HEK293 (cell line): ENCODE measurements around the gene PARP8.

Source experiments
- CTCF ChIA-PET: fragments of 350-600 bp; formaldehyde crosslinking; extraction: SDS; loops from one replicate; lab custom pipeline; 2021; ENCODE audit warnings: antibody characterized with exemption; lab: Yijun Ruan, JAX
- POLR2A ChIA-PET: fragments of 300-600 bp; formaldehyde crosslinking; extraction: SDS; loops from one replicate; lab custom pipeline; 2020; ENCODE audit warnings: antibody characterized with exemption, inconsistent platforms; lab: Yijun Ruan, JAX
- H3K27ac ChIP-seq: fragments of 200-500 bp; sonication (Bioruptor generic); 2 replicates; pipeline ENCODE4 v1.5.1; 2014; ENCODE audit warnings: low read depth, low read length, control low read depth, inconsistent platforms; ENCODE audit errors: extremely low read depth
- H3K36me3 ChIP-seq, 2 experiments: fragments of 200-500 bp in 1 of 2; sonication (Bioruptor generic) in 1 of 2; 1 replicate in 1 of 2; 2 replicates in 1 of 2; pipeline ENCODE4 v1.5.1; 2014 to 2017; ENCODE audit warnings: inconsistent platforms in 2 of 2, low read length in 2 of 2; ENCODE audit not compliant: control insufficient read depth in 2 of 2, insufficient read depth in 1 of 2
- H3K4me1 ChIP-seq: fragments of 200-500 bp; sonication (Bioruptor generic); 2 replicates; pipeline ENCODE4 v1.5.1; 2014; ENCODE audit warnings: mild to moderate bottlenecking, low read length, inconsistent platforms; ENCODE audit not compliant: control insufficient read depth, insufficient read depth
- H3K4me3 ChIP-seq: 2 replicates; pipeline ENCODE4 v1.5.1; 2011; ENCODE audit warnings: low read depth, mild to moderate bottlenecking, control low read depth, low read length, moderate library complexity
- H3K9me3 ChIP-seq: fragments of 200-500 bp; sonication (Bioruptor generic); 2 replicates; pipeline ENCODE4 v1.5.1; 2014; ENCODE audit warnings: low read depth, low read length, inconsistent platforms; ENCODE audit not compliant: control insufficient read depth, insufficient read depth
- GLI4 ChIP-seq: fragments of 450-650 bp; formaldehyde crosslinking; IDR thresholded peaks from 2 replicates; pipeline ENCODE4 v1.5.1; 2016; ENCODE audit warnings: missing biosample characterization, missing genetic modification characterization
- IKZF3 ChIP-seq: fragments of 450-650 bp; IDR thresholded peaks from 2 replicates; pipeline ENCODE4 v1.5.0; 2018; ENCODE audit warnings: missing biosample characterization, mild to moderate bottlenecking, missing genetic modification characterization, moderate library complexity
- SCRT2 ChIP-seq: fragments of 450-650 bp; formaldehyde crosslinking; IDR thresholded peaks from 2 replicates; pipeline ENCODE4 v1.5.1; 2016; ENCODE audit warnings: missing biosample characterization, missing genetic modification characterization
- TRIM28 ChIP-seq: IDR thresholded peaks from 2 replicates; pipeline ENCODE4 v1.6.1; 2011; ENCODE audit warnings: low read length, control low read depth, borderline replicate concordance
- ZBTB48 ChIP-seq: fragments of 450-650 bp; formaldehyde crosslinking; IDR thresholded peaks from 2 replicates; pipeline ENCODE4 v1.5.1; 2016; ENCODE audit warnings: missing biosample characterization, missing genetic modification characterization
- ZBTB7A ChIP-seq: fragments of 450-650 bp; formaldehyde crosslinking; IDR thresholded peaks from 2 replicates; pipeline ENCODE4 v1.5.1; 2016; ENCODE audit warnings: low read depth, missing biosample characterization, missing genetic modification characterization
- ZFP37 ChIP-seq: fragments of 450-650 bp; formaldehyde crosslinking; IDR thresholded peaks from 2 replicates; pipeline ENCODE4 v1.5.1; 2016; ENCODE audit warnings: missing biosample characterization, missing genetic modification characterization
- ZNF16 ChIP-seq: fragments of 450-650 bp; formaldehyde crosslinking; IDR thresholded peaks from 2 replicates; pipeline ENCODE4 v1.5.1; 2016; ENCODE audit warnings: low read depth, missing biosample characterization, missing genetic modification characterization
- ZNF174 ChIP-seq: fragments of 450-650 bp; formaldehyde crosslinking; IDR thresholded peaks from 2 replicates; pipeline ENCODE4 v1.5.0; 2017; ENCODE audit warnings: missing biosample characterization, mild to moderate bottlenecking, missing genetic modification characterization
- ZNF202 ChIP-seq: fragments of 450-650 bp; formaldehyde crosslinking; IDR thresholded peaks from 2 replicates; pipeline ENCODE4 v1.5.1; 2016; ENCODE audit warnings: missing biosample characterization, missing genetic modification characterization, borderline replicate concordance
- ZNF274 ChIP-seq, 2 experiments: fragments of 200-500 bp in 1 of 2; fragments of 450-650 bp in 1 of 2; sonication (Bioruptor generic) in 1 of 2; formaldehyde crosslinking in 1 of 2; IDR thresholded peaks; 2 replicates each; pipeline versions ENCODE4 v1.5.1 to v1.6.1; 2014 to 2016; ENCODE audit warnings: borderline replicate concordance in 1 of 2, inconsistent platforms in 1 of 2, low read length in 1 of 2, missing biosample characterization in 1 of 2, missing genetic modification characterization in 1 of 2
- ZNF350 ChIP-seq: fragments of 450-650 bp; formaldehyde crosslinking; IDR thresholded peaks from 2 replicates; pipeline ENCODE4 v1.5.0; 2017; ENCODE audit warnings: missing biosample characterization, mild to moderate bottlenecking, missing genetic modification characterization
- ZNF37A ChIP-seq: fragments of 450-650 bp; IDR thresholded peaks from 2 replicates; pipeline ENCODE4 v1.5.1; 2018; ENCODE audit warnings: missing biosample characterization, missing genetic modification characterization
- ZNF416 ChIP-seq: fragments of 450-650 bp; formaldehyde crosslinking; IDR thresholded peaks from 2 replicates; pipeline ENCODE4 v1.5.1; 2016; ENCODE audit warnings: missing biosample characterization, missing genetic modification characterization
- ZNF48 ChIP-seq: fragments of 450-650 bp; formaldehyde crosslinking; IDR thresholded peaks from 2 replicates; pipeline ENCODE4 v1.5.1; 2016; ENCODE audit warnings: missing biosample characterization, missing genetic modification characterization
- ZNF529 ChIP-seq: fragments of 450-650 bp; formaldehyde crosslinking; IDR thresholded peaks from 2 replicates; pipeline ENCODE4 v1.5.1; 2017; ENCODE audit warnings: missing genetic modification characterization, missing biosample characterization; ENCODE audit not compliant: insufficient replicate concordance
- ZNF558 ChIP-seq: fragments of 450-650 bp; formaldehyde crosslinking; IDR thresholded peaks from 2 replicates; pipeline ENCODE4 v1.5.1; 2016; ENCODE audit warnings: missing biosample characterization, missing genetic modification characterization
- ZNF623 ChIP-seq: fragments of 450-650 bp; formaldehyde crosslinking; IDR thresholded peaks from 2 replicates; pipeline ENCODE4 v1.5.1; 2016; ENCODE audit warnings: missing biosample characterization, missing genetic modification characterization
- ZNF707 ChIP-seq: fragments of 450-650 bp; formaldehyde crosslinking; IDR thresholded peaks from 2 replicates; pipeline ENCODE4 v1.5.1; 2016; ENCODE audit warnings: missing biosample characterization, missing genetic modification characterization
- ZNF791 ChIP-seq: fragments of 450-650 bp; formaldehyde crosslinking; IDR thresholded peaks from 2 replicates; pipeline ENCODE4 v1.5.1; 2016; ENCODE audit warnings: missing biosample characterization, missing genetic modification characterization
- ZSCAN23 ChIP-seq: fragments of 450-650 bp; formaldehyde crosslinking; IDR thresholded peaks from 2 replicates; pipeline ENCODE4 v1.5.1; 2016; ENCODE audit warnings: missing biosample characterization, missing genetic modification characterization
- TF ChIP-seq, protein P1 (sequence below): fragments of 450-650 bp; formaldehyde crosslinking; IDR thresholded peaks from 2 replicates; pipeline ENCODE4 v1.5.1; 2016; ENCODE audit warnings: missing biosample characterization, missing genetic modification characterization
- TF ChIP-seq, protein P2 (sequence below): fragments of 450-650 bp; formaldehyde crosslinking; IDR thresholded peaks from 2 replicates; pipeline ENCODE4 v1.5.1; 2017; ENCODE audit warnings: missing biosample characterization, missing genetic modification characterization
- TF ChIP-seq, protein P3 (sequence below): fragments of 450-650 bp; IDR thresholded peaks from 2 replicates; pipeline ENCODE4 v1.5.1; 2018; ENCODE audit warnings: missing biosample characterization, mild to moderate bottlenecking, missing genetic modification characterization
- TF ChIP-seq, protein P4 (sequence below): fragments of 450-650 bp; formaldehyde crosslinking; IDR thresholded peaks from 2 replicates; pipeline ENCODE4 v1.5.1; 2016; ENCODE audit warnings: missing biosample characterization, missing genetic modification characterization
- TF ChIP-seq, protein P5 (sequence below): fragments of 450-650 bp; formaldehyde crosslinking; IDR thresholded peaks from 2 replicates; pipeline ENCODE4 v1.5.1; 2016; ENCODE audit warnings: missing biosample characterization, missing genetic modification characterization

PARP8 gene

DNA sequence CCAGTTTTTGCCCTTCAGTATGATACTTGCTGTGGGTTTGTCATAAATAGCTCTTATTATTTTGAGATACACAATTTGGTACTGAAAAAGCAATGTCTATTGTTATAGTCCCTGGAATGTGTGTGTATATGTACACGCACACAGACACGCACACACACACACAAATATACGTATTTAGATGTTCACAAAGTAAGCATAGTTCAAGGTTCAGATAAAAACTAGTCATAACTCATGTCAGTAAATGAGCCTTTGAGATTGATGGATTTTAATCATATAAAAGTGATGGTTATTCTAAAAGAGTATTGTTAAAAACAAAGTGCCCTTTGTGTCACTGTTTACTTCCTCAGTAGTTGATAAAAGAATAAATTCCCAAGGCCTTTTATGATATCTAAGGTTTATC is 147.3 kb downstream of the PARP8 start:
- Histone ChIP-seq H3K36me3 (peaks cover under 1 to 9% of the 10 kb centered on the region in 2 experiments), H3K27ac (no peak overlapping the region), H3K9me3 (no peaks in the 10 kb centered on the region), H3K4me1 (peaks cover 12% of the 10 kb centered on the region), H3K4me3 (no peak overlapping the region)
- ChIA-PET CTCF (no interaction called here), POLR2A (no interaction called here)
- TF ChIP-seq, protein P1, sequence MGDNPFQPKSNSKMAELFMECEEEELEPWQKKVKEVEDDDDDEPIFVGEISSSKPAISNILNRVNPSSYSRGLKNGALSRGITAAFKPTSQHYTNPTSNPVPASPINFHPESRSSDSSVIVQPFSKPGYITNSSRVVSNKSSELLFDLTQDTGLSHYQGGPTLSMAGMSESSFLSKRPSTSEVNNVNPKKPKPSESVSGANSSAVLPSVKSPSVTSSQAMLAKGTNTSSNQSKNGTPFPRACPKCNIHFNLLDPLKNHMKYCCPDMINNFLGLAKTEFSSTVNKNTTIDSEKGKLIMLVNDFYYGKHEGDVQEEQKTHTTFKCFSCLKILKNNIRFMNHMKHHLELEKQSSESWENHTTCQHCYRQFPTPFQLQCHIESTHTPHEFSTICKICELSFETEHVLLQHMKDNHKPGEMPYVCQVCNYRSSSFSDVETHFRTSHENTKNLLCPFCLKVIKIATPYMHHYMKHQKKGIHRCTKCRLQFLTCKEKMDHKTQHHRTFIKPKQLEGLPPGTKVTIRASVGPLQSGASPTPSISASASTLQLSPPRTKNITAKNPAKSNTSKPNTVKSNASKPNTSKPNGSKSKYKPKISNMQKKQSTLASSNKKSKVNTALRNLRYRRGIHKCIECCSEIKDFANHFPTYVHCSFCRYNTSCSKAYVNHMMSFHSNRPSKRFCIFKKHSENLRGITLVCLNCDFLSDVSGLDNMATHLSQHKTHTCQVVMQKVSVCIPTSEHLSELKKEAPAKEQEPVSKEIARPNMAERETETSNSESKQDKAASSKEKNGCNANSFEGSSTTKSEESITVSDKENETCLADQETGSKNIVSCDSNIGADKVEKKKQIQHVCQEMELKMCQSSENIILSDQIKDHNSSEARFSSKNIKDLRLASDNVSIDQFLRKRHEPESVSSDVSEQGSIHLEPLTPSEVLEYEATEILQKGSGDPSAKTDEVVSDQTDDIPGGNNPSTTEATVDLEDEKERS (tag by site-specific recombination): no peak
- TF ChIP-seq ZNF16 (tag by site-specific recombination): no peak
- no peak for TF ChIP-seq ZNF707 (tag by site-specific recombination)
- TF ChIP-seq ZNF416 (tag by site-specific recombination): no peak
- no peak for TF ChIP-seq GLI4 (tag by site-specific recombination)
- no peak for TF ChIP-seq ZNF202 (tag by site-specific recombination)
- TF ChIP-seq, protein P2, sequence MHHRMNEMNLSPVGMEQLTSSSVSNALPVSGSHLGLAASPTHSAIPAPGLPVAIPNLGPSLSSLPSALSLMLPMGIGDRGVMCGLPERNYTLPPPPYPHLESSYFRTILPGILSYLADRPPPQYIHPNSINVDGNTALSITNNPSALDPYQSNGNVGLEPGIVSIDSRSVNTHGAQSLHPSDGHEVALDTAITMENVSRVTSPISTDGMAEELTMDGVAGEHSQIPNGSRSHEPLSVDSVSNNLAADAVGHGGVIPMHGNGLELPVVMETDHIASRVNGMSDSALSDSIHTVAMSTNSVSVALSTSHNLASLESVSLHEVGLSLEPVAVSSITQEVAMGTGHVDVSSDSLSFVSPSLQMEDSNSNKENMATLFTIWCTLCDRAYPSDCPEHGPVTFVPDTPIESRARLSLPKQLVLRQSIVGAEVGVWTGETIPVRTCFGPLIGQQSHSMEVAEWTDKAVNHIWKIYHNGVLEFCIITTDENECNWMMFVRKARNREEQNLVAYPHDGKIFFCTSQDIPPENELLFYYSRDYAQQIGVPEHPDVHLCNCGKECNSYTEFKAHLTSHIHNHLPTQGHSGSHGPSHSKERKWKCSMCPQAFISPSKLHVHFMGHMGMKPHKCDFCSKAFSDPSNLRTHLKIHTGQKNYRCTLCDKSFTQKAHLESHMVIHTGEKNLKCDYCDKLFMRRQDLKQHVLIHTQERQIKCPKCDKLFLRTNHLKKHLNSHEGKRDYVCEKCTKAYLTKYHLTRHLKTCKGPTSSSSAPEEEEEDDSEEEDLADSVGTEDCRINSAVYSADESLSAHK: no peak
- no peak for TF ChIP-seq ZSCAN23 (tag by site-specific recombination)
- TF ChIP-seq ZNF37A (tag by site-specific recombination): no peak
- no peak for TF ChIP-seq ZNF350 (tag by site-specific recombination)
- TF ChIP-seq ZNF558 (tag by site-specific recombination): no peak
- TF ChIP-seq, protein P3, sequence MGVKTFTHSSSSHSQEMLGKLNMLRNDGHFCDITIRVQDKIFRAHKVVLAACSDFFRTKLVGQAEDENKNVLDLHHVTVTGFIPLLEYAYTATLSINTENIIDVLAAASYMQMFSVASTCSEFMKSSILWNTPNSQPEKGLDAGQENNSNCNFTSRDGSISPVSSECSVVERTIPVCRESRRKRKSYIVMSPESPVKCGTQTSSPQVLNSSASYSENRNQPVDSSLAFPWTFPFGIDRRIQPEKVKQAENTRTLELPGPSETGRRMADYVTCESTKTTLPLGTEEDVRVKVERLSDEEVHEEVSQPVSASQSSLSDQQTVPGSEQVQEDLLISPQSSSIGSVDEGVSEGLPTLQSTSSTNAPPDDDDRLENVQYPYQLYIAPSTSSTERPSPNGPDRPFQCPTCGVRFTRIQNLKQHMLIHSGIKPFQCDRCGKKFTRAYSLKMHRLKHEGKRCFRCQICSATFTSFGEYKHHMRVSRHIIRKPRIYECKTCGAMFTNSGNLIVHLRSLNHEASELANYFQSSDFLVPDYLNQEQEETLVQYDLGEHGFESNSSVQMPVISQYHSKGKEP (tag by site-specific recombination): no peak
- no peak for TF ChIP-seq ZNF791 (tag by site-specific recombination)
- no peak for TF ChIP-seq ZNF529 (tag by site-specific recombination)
- no peak for TF ChIP-seq TRIM28
- no peak for TF ChIP-seq ZNF623
- TF ChIP-seq IKZF3: no peak

DNA sequence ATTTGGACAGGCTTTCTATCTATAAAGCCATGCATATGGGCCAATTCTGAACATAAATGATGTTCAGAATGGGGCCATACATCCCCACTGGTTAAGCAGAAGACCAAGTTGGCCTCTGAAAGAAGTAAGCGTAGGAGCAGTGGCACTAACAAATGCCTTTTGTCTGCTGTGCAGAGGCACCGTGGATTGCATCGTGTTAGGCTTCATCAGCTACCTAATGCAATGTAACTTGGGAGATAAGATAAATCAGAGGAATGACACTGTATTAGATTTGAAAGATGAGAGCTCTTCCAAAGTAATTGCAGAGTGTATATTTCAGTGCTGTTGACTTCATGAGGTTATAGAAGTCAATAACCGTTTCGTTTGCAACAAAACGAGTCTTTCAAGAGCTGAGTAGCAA is 148.1 kb downstream of the PARP8 start:
- ChIA-PET POLR2A (no interaction called here), CTCF (interaction anchor here (0.6 kb wide), 1 partner anchor 29 kb away, joined by 3 read pairs; no protein-coding TSS in a partner anchor)
- Histone ChIP-seq H3K27ac (no peak overlapping the region), H3K36me3 (peaks cover 3 to 9% of the 10 kb centered on the region in 2 experiments), H3K9me3 (no peaks in the 10 kb centered on the region), H3K4me1 (peaks cover 12% of the 10 kb centered on the region), H3K4me3 (no peak overlapping the region)
- TF ChIP-seq, protein P4, sequence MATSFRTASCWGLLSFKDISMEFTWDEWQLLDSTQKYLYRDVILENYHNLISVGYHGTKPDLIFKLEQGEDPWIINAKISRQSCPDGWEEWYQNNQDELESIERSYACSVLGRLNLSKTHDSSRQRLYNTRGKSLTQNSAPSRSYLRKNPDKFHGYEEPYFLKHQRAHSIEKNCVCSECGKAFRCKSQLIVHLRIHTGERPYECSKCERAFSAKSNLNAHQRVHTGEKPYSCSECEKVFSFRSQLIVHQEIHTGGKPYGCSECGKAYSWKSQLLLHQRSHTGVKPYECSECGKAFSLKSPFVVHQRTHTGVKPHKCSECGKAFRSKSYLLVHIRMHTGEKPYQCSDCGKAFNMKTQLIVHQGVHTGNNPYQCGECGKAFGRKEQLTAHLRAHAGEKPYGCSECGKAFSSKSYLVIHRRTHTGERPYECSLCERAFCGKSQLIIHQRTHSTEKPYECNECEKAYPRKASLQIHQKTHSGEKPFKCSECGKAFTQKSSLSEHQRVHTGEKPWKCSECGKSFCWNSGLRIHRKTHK: no peak
- TF ChIP-seq ZNF48 (tag by site-specific recombination) (no peak), ZBTB7A (tag by site-specific recombination) (no peak), ZNF174 (tag by site-specific recombination) (no peak), ZNF558 (tag by site-specific recombination) (no peak), ZFP37 (tag by site-specific recombination) (no peak), ZBTB48 (tag by site-specific recombination) (no peak), SCRT2 (no peak), ZNF274 (IDR thresholded peaks at IDR 0.05; ENCODE audit: low read length) (no peak), ZNF274 (tag by site-specific recombination; IDR thresholded peaks at IDR 0.05; ENCODE audit: borderline replicate concordance) (no peak)
- TF ChIP-seq, protein P5, sequence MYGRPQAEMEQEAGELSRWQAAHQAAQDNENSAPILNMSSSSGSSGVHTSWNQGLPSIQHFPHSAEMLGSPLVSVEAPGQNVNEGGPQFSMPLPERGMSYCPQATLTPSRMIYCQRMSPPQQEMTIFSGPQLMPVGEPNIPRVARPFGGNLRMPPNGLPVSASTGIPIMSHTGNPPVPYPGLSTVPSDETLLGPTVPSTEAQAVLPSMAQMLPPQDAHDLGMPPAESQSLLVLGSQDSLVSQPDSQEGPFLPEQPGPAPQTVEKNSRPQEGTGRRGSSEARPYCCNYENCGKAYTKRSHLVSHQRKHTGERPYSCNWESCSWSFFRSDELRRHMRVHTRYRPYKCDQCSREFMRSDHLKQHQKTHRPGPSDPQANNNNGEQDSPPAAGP: no peak
